ENCODE results near the gene IL18.
"Not testable (repeated sequence)": the region's sequence is repeated elsewhere in the genome, so short reads cannot be mapped to it uniquely, and the experiment has no call there.

Gene IL18

DNA sequence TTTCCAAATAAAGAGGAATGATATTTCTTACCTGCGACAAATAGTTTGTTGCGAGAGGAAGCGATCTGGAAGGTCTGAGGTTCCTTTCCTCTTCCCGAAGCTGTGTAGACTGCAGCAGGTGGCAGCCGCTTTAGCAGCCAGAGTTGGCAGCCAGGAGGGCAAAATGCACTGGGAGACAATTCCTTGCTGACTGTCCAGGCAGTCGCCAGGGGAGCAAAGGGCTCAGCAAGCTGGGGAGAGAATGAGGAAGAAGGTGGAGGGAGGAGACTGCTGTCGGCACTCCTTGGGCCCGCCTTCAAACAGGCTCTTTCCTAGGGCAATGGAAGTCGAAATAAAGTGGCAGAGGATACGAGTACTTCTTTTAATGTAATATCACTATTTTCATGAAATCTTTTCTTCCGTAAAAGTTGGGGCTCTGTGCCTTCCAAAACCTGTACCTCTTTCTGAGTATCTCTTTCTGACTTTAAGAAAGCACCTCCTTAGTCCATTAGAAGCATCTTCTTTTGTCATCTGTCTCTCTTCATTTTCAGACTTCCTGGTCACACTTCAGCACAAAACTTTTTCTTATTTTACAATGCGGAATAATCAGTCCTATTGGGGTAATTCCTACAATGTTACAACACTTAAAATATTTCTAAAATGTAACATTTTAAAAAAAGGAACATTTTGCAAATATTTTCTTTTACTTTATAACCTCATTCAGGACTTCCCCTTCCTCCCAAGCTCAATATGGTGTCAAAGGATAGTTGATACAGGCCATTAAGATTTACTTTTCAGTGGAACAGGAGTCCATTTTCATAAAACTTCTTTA is at the start of gene IL18:
Gene IL18 (minus strand): TSS at position 220 of the 811 bp plus-strand sequence. CDS start 9,041 bp downstream, outside the sequence.
- Histone ChIP-seq H3K4me3 (peak within 1 kb of the TSS; percentile 55), H3K27ac (no peak within 1 kb of the TSS)
- TF ChIP-seq, protein P1, sequence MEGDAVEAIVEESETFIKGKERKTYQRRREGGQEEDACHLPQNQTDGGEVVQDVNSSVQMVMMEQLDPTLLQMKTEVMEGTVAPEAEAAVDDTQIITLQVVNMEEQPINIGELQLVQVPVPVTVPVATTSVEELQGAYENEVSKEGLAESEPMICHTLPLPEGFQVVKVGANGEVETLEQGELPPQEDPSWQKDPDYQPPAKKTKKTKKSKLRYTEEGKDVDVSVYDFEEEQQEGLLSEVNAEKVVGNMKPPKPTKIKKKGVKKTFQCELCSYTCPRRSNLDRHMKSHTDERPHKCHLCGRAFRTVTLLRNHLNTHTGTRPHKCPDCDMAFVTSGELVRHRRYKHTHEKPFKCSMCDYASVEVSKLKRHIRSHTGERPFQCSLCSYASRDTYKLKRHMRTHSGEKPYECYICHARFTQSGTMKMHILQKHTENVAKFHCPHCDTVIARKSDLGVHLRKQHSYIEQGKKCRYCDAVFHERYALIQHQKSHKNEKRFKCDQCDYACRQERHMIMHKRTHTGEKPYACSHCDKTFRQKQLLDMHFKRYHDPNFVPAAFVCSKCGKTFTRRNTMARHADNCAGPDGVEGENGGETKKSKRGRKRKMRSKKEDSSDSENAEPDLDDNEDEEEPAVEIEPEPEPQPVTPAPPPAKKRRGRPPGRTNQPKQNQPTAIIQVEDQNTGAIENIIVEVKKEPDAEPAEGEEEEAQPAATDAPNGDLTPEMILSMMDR (IDR thresholded peaks at IDR 0.05): no peak
- DNase-seq (ENCODE audit: low spot score): no peak

DNA sequence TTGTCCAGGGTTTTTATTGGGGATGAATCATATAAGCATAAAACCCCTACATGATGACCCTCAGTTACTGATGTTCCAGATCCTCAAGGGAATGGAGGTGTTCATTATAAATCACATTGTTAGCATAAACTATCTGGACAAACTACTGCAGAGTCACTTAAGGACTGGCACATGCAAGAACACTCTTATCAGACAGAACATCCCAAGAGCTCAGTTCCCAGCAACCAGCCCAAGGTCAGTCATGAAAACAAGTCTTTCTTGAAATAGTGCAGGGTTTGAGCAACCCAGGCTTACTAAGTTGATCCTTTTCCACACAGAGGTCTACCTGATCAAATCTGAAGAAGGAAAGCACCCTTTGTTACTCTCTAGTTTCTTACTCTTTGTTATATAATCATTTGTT is 48.8 kb upstream of the IL18 start:
- TF ChIP-seq, protein P1 (IDR thresholded peaks at IDR 0.05): no peak
- H3K27ac ChIP-seq: no peak overlapping the region
- no peak overlapping the region for H3K4me3 ChIP-seq
- DNase-seq (ENCODE audit: low spot score): no peak

DNA sequence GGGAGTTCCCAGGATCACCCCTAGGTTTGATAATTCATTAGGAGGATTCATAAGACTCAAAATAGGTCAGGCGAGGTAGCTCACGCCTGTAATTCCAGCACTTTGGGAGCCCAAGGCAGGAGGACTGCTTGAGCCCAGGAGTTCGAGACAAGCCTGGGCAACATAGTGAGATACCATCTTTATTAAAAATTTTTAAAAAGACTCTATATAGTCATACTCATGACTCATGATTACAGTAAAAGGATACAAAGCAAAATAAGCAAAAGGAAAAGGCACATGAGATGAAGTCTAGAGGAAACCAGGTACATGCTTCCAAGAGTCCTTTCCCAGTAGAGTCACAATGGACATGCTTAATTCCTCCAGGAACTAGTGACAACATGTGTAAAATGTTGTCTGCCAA is 48.4 kb upstream of the IL18 start:
- DNase-seq (ENCODE audit: low spot score): no peak
- TF ChIP-seq, protein P1 (IDR thresholded peaks at IDR 0.05): no peak
- no peak overlapping the region for H3K4me3 ChIP-seq
- H3K27ac ChIP-seq: no peak overlapping the region

DNA sequence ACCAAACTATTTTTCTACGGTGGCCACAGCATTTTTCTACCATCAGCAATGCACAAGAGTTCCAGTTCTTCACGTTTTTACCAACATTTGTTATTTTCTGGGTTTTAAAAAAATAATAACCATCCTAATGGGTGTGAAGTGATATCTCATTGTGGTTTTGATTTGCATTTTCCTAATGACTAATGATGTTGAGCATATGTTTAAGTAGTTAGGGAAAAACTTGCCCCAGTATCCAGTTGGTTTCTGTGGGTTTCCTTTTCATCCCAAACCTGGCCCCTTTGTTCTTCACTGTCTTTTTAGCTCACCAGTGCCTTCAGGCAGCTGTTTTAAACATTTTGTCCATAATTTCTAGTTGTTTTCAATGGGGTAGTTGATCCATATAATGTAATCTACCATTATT is 47.6 kb upstream of the IL18 start:
- Histone ChIP-seq H3K4me3 (no peak overlapping the region), H3K27ac (no peak overlapping the region)
- TF ChIP-seq, protein P1 (IDR thresholded peaks at IDR 0.05): no peak
- DNase-seq (ENCODE audit: low spot score): no peak

DNA sequence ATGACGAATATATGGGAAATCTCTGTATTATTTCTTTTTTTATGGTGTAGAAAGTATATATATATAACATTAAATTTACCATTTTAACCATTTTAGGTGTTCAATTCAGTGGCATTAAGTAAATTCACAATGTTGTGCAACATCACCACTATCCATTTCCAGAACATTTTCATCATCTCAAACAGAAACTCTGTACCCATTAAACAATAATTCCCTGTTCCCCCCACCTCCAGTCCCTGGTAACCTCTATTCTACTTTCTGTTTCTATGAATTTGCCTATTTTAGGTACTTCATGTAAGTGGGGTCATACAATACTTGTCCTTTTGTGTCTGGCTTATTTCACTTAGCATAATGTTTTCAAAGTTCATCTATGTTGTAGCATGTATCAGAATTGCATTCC is 47.0 kb upstream of the IL18 start:
- no peak overlapping the region for H3K4me3 ChIP-seq
- TF ChIP-seq, protein P1 (IDR thresholded peaks at IDR 0.05): no peak
- no peak overlapping the region for H3K27ac ChIP-seq
- no peak for DNase-seq (ENCODE audit: low spot score)

DNA sequence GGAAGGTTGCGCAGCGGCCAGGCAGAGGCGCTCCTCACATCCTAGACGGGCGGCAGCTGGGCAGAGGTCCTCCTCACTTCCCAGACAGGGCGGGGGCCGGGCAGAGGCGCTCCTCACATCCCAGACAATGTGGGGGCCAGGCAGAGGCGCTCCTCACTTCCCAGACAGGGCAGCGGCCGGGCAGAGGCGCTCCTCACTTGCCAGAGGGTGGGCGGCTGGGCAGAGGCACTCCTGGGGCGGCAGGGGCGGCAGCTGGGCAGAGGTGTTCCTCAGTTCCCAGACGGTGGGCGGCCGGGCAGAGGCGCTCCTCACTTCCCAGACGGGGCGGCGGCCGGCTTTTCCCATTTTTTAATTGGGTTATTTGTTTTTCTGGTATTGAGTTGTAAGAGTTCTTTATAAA is 42.2 kb upstream of the IL18 start:
- TF ChIP-seq, protein P1 (IDR thresholded peaks at IDR 0.05): no peak
- no peak overlapping the region for H3K27ac ChIP-seq
- no peak for DNase-seq (ENCODE audit: low spot score)
- no peak overlapping the region for H3K4me3 ChIP-seq

DNA sequence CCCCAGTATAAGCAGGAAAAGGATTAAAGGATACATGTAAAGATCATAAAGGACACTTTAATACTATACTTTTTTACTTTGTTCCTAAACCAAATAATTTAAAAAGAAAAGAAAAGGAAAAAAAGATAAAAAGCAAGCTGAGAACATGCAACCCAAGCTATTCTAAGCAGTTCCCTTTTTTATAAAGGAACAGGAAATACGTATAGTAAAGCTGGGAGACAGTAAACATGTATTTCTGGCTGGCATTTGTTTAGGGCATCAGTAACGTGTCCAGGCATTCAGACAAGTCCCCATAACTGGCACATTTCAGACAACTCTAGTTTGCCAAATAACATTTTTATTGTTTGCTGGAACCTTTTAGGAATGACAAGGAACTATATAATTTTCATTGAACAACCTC is 36.4 kb upstream of the IL18 start:
- Histone ChIP-seq H3K27ac (no peak overlapping the region), H3K4me3 (no peak overlapping the region)
- DNase-seq (ENCODE audit: low spot score): no peak
- TF ChIP-seq, protein P1 (IDR thresholded peaks at IDR 0.05): no peak

DNA sequence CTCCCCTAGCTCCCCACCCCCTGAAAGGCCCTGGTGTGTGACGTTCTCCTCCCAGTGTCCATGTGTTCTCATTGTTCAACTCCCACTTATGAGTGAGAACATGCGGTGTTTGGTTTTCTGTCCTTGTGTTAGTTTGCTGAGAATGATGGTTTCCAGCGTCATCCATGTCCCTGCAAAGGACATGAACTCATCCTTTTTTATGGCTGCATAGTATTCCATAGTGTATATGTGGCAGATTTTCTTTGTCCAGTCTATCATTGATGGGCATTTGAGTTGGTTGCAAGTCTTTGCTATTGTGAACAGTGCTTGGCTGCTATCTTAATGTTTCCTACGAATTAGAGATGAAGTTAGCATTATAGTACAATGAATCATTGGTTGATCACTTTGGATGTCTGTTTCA is 35.2 kb upstream of the IL18 start:
- not testable (repeated sequence) for H3K27ac ChIP-seq; H3K4me3 ChIP-seq; DNase-seq (ENCODE audit: low spot score)

All from coronary artery (tissue), 2 donors.